B cell (primary cell): ENCODE data around the gene XRCC4.

Experiments used
- EZH2 ChIP-seq: IDR thresholded peaks from 2 replicates; pipeline ENCODE4 v1.6.1; 2012; ENCODE audit warnings: borderline replicate concordance, low read depth, mild to moderate bottlenecking, moderate library complexity, low read length; ENCODE audit not compliant: insufficient read depth, poor library complexity, severe bottlenecking
- TF ChIP-seq, protein P1 (sequence below): fragments of 200-600 bp; IDR thresholded peaks from one replicate; pipeline ENCODE4 v1.8.0; 2022; ENCODE audit warnings: antibody characterized with exemption, mild to moderate bottlenecking

DNA sequence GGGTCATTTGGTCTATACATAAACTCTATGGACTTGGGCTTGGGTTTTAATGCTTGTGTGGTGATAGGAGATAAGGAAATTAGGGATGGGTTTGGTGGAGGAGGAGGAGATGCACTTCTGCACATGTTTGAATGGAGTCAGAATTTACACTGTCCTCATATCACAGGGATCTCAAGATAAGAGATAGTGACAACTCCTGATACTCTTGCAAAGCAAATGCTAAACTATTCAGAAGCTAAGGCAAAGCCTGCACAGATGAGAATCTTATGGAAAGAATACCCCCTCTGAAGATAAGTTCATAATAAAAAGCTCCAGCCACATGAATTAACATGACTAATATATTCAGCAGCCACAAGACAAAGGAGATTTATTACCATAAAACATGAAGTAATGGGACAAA, 90.2 kb downstream of the XRCC4 start:
- TF ChIP-seq, protein P1, sequence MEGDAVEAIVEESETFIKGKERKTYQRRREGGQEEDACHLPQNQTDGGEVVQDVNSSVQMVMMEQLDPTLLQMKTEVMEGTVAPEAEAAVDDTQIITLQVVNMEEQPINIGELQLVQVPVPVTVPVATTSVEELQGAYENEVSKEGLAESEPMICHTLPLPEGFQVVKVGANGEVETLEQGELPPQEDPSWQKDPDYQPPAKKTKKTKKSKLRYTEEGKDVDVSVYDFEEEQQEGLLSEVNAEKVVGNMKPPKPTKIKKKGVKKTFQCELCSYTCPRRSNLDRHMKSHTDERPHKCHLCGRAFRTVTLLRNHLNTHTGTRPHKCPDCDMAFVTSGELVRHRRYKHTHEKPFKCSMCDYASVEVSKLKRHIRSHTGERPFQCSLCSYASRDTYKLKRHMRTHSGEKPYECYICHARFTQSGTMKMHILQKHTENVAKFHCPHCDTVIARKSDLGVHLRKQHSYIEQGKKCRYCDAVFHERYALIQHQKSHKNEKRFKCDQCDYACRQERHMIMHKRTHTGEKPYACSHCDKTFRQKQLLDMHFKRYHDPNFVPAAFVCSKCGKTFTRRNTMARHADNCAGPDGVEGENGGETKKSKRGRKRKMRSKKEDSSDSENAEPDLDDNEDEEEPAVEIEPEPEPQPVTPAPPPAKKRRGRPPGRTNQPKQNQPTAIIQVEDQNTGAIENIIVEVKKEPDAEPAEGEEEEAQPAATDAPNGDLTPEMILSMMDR = no peak
- TF ChIP-seq EZH2 = no peak
